ENCODE measurements around the gene CAB39L. TPM values are rescaled to one million over a fixed set of nuclear protein-coding genes. Genes with fewer than 3 reads are reported as not detected.

Gene CAB39L
- total RNA-seq, 4 donors from 2014 or later, result 84.2 to 131 (median 114) TPM

- Histone ChIP-seq H3K27ac (peak overlapping the region in 3 of 4 donors; percentile 85 to 92 (median 87)), H3K4me3 (no peak overlapping the region), H3K36me3 (peaks cover 0 to 2% of the 10 kb centered on the region in 2 donors), H3K4me1 (peaks cover 10 to 95% (median 39%) of the 10 kb centered on the region in 3 donors), H3K27me3 (no peaks in the 10 kb centered on the region), H3K9me3 (no peaks in the 10 kb centered on the region)
- no peak for TF ChIP-seq EP300 (IDR thresholded peaks at IDR 0.05)
- peak; percentile 46 for TF ChIP-seq POLR2AphosphoS5 (IDR thresholded peaks at IDR 0.05)
- ATAC-seq, result no peak
- WGBS, 2 donors (ENCODE audit: low coverage in 1 of 2), result 75 to 81% methylated on average over 9 to 24 of the region's 25 CpGs
Observed at GRCh38 chr13:49304763-49305700, 138.8 kb downstream of the CAB39L start.

- TF ChIP-seq POLR2AphosphoS5 (IDR thresholded peaks at IDR 0.05), result no peak
- no peak for TF ChIP-seq POLR2A (IDR thresholded peaks at IDR 0.05)
- TF ChIP-seq CTCF (IDR thresholded peaks at IDR 0.05), result no peak
- no peak for TF ChIP-seq EP300 (IDR thresholded peaks at IDR 0.05)
- Histone ChIP-seq H3K36me3 (no peaks in the 10 kb centered on the region), H3K27ac (peak overlapping the region in 3 of 4 donors; percentile 85 to 92 (median 87)), H3K27me3 (no peaks in the 10 kb centered on the region), H3K4me3 (no peak overlapping the region), H3K4me1 (peaks cover 10 to 88% (median 33%) of the 10 kb centered on the region in 3 donors), H3K9me3 (no peaks in the 10 kb centered on the region)
- ATAC-seq, result no peak
- WGBS, 2 donors (ENCODE audit: low coverage in 1 of 2), result 92 to 100% methylated on average over 4 to 11 of the region's 12 CpGs
Observed at GRCh38 chr13:49304356-49304755, 139.5 kb downstream of the CAB39L start.

GRCh38 chr13:49303533-49304252 lies 140.2 kb downstream of the CAB39L start:
- Histone ChIP-seq H3K4me1 (peaks cover 4 to 86% (median 28%) of the 10 kb centered on the region in 3 donors), H3K9me3 (no peaks in the 10 kb centered on the region), H3K27me3 (no peaks in the 10 kb centered on the region), H3K4me3 (no peak overlapping the region), H3K27ac (peak overlapping the region in 3 of 4 donors; percentile 85 to 92 (median 87)), H3K36me3 (no peaks in the 10 kb centered on the region)
- 69 to 73% methylated on average over 2 to 3 of the region's 11 CpGs for WGBS, 2 donors (ENCODE audit: low coverage in 1 of 2)
- TF ChIP-seq EP300 (IDR thresholded peaks at IDR 0.05), result no peak
- TF ChIP-seq CTCF (IDR thresholded peaks at IDR 0.05), result no peak
- no peak for TF ChIP-seq POLR2AphosphoS5 (IDR thresholded peaks at IDR 0.05)
- TF ChIP-seq POLR2A (IDR thresholded peaks at IDR 0.05), result no peak
- ATAC-seq, result no peak

GRCh38 chr13:49302817-49303216 lies 141.0 kb downstream of the CAB39L start:
- peaks cover 0 to 79% (median 25%) of the 10 kb centered on the region in 3 donors for H3K4me1 ChIP-seq
- peak overlapping the region in 2 of 4 donors; percentile 85 to 87 for H3K27ac ChIP-seq
- H3K27me3 ChIP-seq, result no peaks in the 10 kb centered on the region
- H3K4me3 ChIP-seq, result no peak overlapping the region
- ATAC-seq, result no peak
- no peaks in the 10 kb centered on the region for H3K9me3 ChIP-seq
- H3K36me3 ChIP-seq, result no peaks in the 10 kb centered on the region
- WGBS, 2 donors (ENCODE audit: low coverage in 1 of 2), result 80 to 88% methylated on average over 4 to 8 of the region's 9 CpGs
- TF ChIP-seq EP300 (IDR thresholded peaks at IDR 0.05) (no peak), POLR2A (IDR thresholded peaks at IDR 0.05) (no peak), POLR2AphosphoS5 (IDR thresholded peaks at IDR 0.05) (no peak), CTCF (IDR thresholded peaks at IDR 0.05) (no peak)

GRCh38 chr13:49302222-49302621 lies 141.6 kb downstream of the CAB39L start:
- Histone ChIP-seq H3K27ac (peak overlapping the region in 3 of 4 donors; percentile 9 to 87 (median 38)), H3K9me3 (no peaks in the 10 kb centered on the region), H3K36me3 (no peaks in the 10 kb centered on the region), H3K4me1 (peaks cover 0 to 73% (median 19%) of the 10 kb centered on the region in 3 donors), H3K27me3 (no peaks in the 10 kb centered on the region), H3K4me3 (no peak overlapping the region)
- WGBS, 2 donors (ENCODE audit: low coverage in 1 of 2), result 64 to 86% methylated on average over 4 to 7 of the region's 7 CpGs
- ATAC-seq, result no peak
- TF ChIP-seq POLR2AphosphoS5 (IDR thresholded peaks at IDR 0.05) (no peak), EP300 (IDR thresholded peaks at IDR 0.05) (no peak), CTCF (IDR thresholded peaks at IDR 0.05) (no peak), POLR2A (IDR thresholded peaks at IDR 0.05) (no peak)
